Gastrocnemius medialis (tissue), 4 donors: ENCODE results near the gene RXRB. TPM values are rescaled to one million over a fixed set of nuclear protein-coding genes. Genes with fewer than 3 reads are reported as not detected.
A peak's percentile ranks its signal among the peaks of the same experiment; 100 is the strongest.

Source experiments
- ATAC-seq, 2 donors: fragments of 150-250 bp; one replicate each; pipeline ENCODE4 v1.9.1; 2016
- DNase-seq, 2 donors: peaks; one replicate each; pipeline ENCODE4 v3.0.0-alpha.2; 2019
- H3K27ac ChIP-seq, 4 donors: fragments of 200-600 bp; sonication (generic); 1 replicate in 1 of 4; 2 replicates in 3 of 4; pipeline ENCODE4 v1.5.1; 2016 to 2018; ENCODE audit warnings: mild to moderate bottlenecking in 2 of 4, moderate library complexity in 1 of 4
- H3K27me3 ChIP-seq, 3 donors: fragments of 200-600 bp; sonication (generic) in 2 of 3; 1 replicate in 1 of 3; 2 replicates in 2 of 3; pipeline versions ENCODE4 v1.5.1 to v1.6.0; 2016 to 2019; ENCODE audit warnings: mild to moderate bottlenecking in 1 of 3, moderate library complexity in 1 of 3
- H3K36me3 ChIP-seq, 2 donors: fragments of 200-600 bp; sonication (generic) in 1 of 2; one replicate each; pipeline ENCODE4 v1.5.1; 2017 to 2018
- H3K4me1 ChIP-seq, 2 donors: fragments of 200-600 bp; sonication (generic) in 1 of 2; one replicate each; pipeline ENCODE4 v1.5.1; 2016 to 2017; ENCODE audit warnings: mild to moderate bottlenecking in 2 of 2
- H3K4me3 ChIP-seq, 4 donors: fragments of 200-600 bp; sonication (generic) in 3 of 4; 1 replicate in 1 of 4; 2 replicates in 3 of 4; pipeline ENCODE4 v1.5.1; 2016 to 2019; ENCODE audit warnings: mild to moderate bottlenecking in 2 of 4
- H3K9me3 ChIP-seq, 3 donors: fragments of 200-600 bp; sonication (generic) in 2 of 3; 1 replicate in 1 of 3; 2 replicates in 2 of 3; pipeline ENCODE4 v1.5.1; 2016 to 2019
- POLR2A ChIP-seq, 2 donors: fragments of 450-650 bp; IDR thresholded peaks; one replicate each; pipeline ENCODE4 v1.6.1; 2017; ENCODE audit warnings: antibody characterized with exemption in 2 of 2, mild to moderate bottlenecking in 2 of 2, moderate library complexity in 2 of 2
- in situ Hi-C, 4 donors: fragments of 200-750 bp; cut with MboI; loops; one replicate each; pipeline versions ENCODE4 v1.15.0 to v1.8.0; 2017; ENCODE audit warnings: low sequenced_read_pairs in 4 of 4
- intact Hi-C: fragments of 100-400 bp; cut with DNase I; formaldehyde crosslinking; loops from one replicate; pipeline ENCODE4 v1.15.1; 2023; ENCODE audit warnings: low total_unique reads
- total RNA-seq, 4 donors: library from RNA; depleted of rRNA; stranded (reverse); fragments of >200 nt; gene quantifications; one replicate each; pipeline versions ENCODE4 v1.1.0 to v1.2.3, GENCODE V29; 2016
- TF ChIP-seq, protein P1 (sequence below), 5 experiments: fragments of 450-650 bp in 3 of 5; fragments of 200-600 bp in 2 of 5; sonication (generic) in 2 of 5; IDR thresholded peaks in 4 of 5; conservative IDR thresholded peaks in 1 of 5; 1 replicate in 4 of 5; 2 replicates in 1 of 5; pipeline ENCODE4 v1.5.1; 2016 to 2019; ENCODE audit warnings: antibody characterized with exemption in 5 of 5, mild to moderate bottlenecking in 3 of 5, moderate library complexity in 3 of 5

The RXRB gene
- total RNA-seq = 10 to 100 TPM; 20.8 to 38.4 (median 24.6) TPM

DNA sequence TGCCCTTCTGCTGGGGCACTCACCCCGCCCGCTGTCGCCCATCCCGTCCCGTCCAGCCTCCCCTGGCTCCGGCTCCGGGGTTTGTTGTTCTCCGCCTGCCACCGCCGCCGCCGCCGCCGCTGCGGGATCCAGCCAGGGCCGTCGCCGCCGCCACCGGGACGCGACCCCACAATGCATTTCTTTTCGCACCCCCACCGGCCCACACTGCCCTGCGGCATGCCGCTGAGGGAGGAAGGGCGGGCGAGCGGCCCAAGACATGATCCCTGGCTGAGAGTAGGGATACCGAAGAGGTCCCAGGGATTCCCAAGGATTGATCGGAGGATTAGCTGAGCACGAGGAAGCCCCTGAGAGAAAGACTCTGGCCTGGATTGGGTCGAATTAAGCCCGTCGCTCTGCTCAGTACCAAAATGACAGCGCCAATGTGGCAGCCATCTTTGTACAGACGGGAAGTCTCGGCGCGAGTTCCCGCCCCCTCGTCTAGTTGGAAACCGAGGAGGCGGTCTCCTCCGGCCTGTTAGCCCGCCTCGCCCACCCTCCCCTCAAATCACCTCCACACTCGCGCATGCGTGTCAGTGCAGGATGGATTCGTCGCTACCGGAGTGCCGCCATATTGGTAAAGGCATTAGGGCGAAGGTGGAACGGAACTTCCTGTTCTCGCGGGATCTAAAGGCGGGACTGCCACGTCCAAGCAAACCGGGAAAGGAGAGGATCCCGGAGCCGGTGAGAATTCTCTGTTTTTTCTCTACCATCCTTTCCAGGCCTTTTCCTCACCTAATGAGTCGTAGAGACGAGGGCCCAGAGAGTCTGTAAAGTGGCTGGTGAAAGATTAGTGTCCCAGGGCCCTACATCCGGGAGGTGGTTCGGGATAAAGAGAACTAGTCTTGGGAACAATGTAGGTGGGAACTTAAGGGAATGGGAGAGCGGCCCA lies at the start of gene RXRB, which contains the start of gene SLC39A7:
TSS of gene RXRB (minus strand) at position 447 of the 928 bp plus-strand sequence. CDS start at position 258, 189 bp downstream.
TSS of gene SLC39A7 (plus strand) at position 649 of the 928 bp plus-strand sequence. CDS start 379 bp downstream, outside the sequence.
- in situ Hi-C loops = no loop called here
- H3K9me3 ChIP-seq = no peaks in the 10 kb centered on the region
- peaks cover 0 to 42% of the 10 kb centered on the region in 2 donors for H3K36me3 ChIP-seq
- H3K27me3 ChIP-seq = no peaks in the 10 kb centered on the region
- DNase-seq (peak; percentile 99), ATAC-seq (peak; percentile 81 to 86)
- peak; percentile 61 to 71 for TF ChIP-seq POLR2A (IDR thresholded peaks at IDR 0.05)
- TF ChIP-seq, protein P1, sequence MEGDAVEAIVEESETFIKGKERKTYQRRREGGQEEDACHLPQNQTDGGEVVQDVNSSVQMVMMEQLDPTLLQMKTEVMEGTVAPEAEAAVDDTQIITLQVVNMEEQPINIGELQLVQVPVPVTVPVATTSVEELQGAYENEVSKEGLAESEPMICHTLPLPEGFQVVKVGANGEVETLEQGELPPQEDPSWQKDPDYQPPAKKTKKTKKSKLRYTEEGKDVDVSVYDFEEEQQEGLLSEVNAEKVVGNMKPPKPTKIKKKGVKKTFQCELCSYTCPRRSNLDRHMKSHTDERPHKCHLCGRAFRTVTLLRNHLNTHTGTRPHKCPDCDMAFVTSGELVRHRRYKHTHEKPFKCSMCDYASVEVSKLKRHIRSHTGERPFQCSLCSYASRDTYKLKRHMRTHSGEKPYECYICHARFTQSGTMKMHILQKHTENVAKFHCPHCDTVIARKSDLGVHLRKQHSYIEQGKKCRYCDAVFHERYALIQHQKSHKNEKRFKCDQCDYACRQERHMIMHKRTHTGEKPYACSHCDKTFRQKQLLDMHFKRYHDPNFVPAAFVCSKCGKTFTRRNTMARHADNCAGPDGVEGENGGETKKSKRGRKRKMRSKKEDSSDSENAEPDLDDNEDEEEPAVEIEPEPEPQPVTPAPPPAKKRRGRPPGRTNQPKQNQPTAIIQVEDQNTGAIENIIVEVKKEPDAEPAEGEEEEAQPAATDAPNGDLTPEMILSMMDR (IDR thresholded peaks at IDR 0.05 in 4 of 5, conservative IDR thresholded peaks at IDR 0.05 in 1 of 5) = peak in 1 of 5 experiments; percentile 20
- H3K27ac ChIP-seq = peak within 1 kb of the TSS; percentile 94 to 98 (median 96)
- intact Hi-C loops = loop anchor here (1.0 to 5.0 kb wide), 8 partner anchors 8 to 1073 kb away; partner anchors contain the start of genes ATF6B, BRD2, CUTA and KIFC1
- peak within 1 kb of the TSS; percentile 84 to 98 (median 86) for H3K4me3 ChIP-seq
- peaks cover 44 to 52% of the 10 kb centered on the region in 2 donors for H3K4me1 ChIP-seq

GRCh38 chr6:33249732-33250630 lies 49.5 kb upstream of the RXRB start:
- peaks cover 10 to 17% of the 10 kb centered on the region in 2 donors for H3K4me1 ChIP-seq
- in situ Hi-C loops (loop anchor here (5.0 to 10.0 kb wide), 6 partner anchors 55 to 235 kb away; partner anchors contain the start of gene COL11A2 (in 1 of the 4)), intact Hi-C loops (loop anchor here (1.0 to 5.0 kb wide), 6 partner anchors 23 to 317 kb away; partner anchors contain the start of genes BRD2, RGL2, RING1 and RPS18)
- TF ChIP-seq POLR2A (IDR thresholded peaks at IDR 0.05) = no peak
- TF ChIP-seq, protein P1 (IDR thresholded peaks at IDR 0.05 in 4 of 5, conservative IDR thresholded peaks at IDR 0.05 in 1 of 5) = no peak
- DNase-seq (peak in 1 of 2 donors; percentile 18), ATAC-seq (no peak)
- H3K27me3 ChIP-seq = no peaks in the 10 kb centered on the region
- H3K9me3 ChIP-seq = no peaks in the 10 kb centered on the region
- peaks cover 0 to 15% of the 10 kb centered on the region in 2 donors for H3K36me3 ChIP-seq
- peak overlapping the region; percentile 84 to 96 (median 88) for H3K27ac ChIP-seq
- peak overlapping the region; percentile 54 to 83 (median 65) for H3K4me3 ChIP-seq

DNA sequence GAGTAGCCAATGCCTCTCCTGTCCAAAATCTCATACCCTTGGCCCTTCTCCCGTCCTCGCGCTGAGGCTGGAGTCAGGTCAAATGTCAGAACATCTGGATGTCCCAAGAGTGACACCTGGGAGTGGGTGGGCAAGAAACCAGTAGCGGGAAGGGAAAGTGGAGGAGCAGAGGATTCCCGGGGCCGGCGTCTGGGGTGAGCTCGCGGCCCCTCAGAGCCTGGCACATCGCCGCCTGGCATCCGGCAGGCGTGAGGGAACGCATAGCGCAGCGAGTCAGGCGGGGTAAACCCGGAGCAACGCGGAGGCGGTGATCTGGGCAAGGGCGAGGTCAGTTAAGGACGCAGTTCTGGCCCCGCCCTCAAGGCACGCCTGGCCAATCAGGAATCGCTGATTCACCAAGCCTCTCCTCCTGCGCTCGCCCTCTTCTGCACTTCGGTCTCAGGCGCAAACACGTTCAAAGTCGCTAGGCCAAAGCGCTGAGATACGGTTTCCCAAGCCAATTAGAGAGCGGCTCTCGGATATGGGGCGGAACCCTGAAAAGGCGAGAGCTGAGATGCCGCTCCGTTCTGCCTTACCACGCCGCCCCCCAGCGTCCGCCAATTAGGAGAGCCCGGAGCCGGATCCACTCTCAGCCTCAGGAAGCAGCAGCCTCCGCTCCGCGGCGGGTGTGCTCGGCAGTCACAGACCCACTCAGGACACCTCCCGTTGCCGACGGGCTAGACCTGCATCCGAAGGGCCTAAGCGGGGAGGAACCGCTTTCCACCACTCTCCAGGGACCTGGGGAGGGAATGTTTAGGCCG lies 48.7 kb upstream of the RXRB start:
- H3K9me3 ChIP-seq = no peaks in the 10 kb centered on the region
- peak overlapping the region; percentile 84 to 96 (median 88) for H3K27ac ChIP-seq
- peak overlapping the region; percentile 54 to 83 (median 65) for H3K4me3 ChIP-seq
- no peaks in the 10 kb centered on the region for H3K27me3 ChIP-seq
- ATAC-seq (peak; percentile 96 to 98), DNase-seq (peak; percentile 96 to 98)
- peaks cover 0 to 15% of the 10 kb centered on the region in 2 donors for H3K36me3 ChIP-seq
- TF ChIP-seq, protein P1 (IDR thresholded peaks at IDR 0.05 in 4 of 5, conservative IDR thresholded peaks at IDR 0.05 in 1 of 5) = peak in 2 of 5 experiments; percentile 16 to 30
- TF ChIP-seq POLR2A (IDR thresholded peaks at IDR 0.05) = peak; percentile 51 to 63
- H3K4me1 ChIP-seq = peaks cover 10 to 17% of the 10 kb centered on the region in 2 donors
- intact Hi-C loops (loop anchor here (1.0 to 5.0 kb wide), 9 partner anchors 24 to 316 kb away; partner anchors contain the start of genes BRD2, RGL2, RING1 and RPS18), in situ Hi-C loops (loop anchor here (5.0 to 10.0 kb wide), 6 partner anchors 54 to 234 kb away; partner anchors contain the start of gene COL11A2 (in 1 of the 4))
